ENCODE measurements around the gene UBR4. TPM values are rescaled to one million over a fixed set of nuclear protein-coding genes. Genes with fewer than 3 reads are reported as not detected.

UBR4 gene
- total and polyA plus RNA-seq, 2 of the 8 experiments (the other 6 are each of a cell fraction or from before 2014, with no cell fraction given), result 139 to 152 TPM

DNA sequence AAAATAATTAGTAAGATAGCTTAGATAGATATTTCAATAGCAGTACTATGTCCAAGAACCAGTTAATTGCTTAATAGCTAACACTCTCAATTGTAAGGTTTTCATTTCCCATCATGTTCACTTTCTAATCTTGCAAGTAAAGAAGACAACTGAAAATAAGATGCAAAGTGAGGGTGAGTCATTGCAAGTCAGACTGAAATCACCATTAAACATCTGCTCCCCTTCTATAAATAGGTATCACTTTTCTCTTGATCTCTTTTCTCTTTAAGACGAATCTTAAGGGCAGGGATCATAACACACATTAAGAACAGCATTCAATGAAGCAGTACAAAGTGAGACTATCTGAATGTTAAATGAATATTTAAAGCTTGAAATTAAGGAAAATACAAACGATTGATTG is 40.4 kb downstream of the UBR4 start:
- 0 out of 2 replicates have a peak, but pooled peaks cover 2% of the 10 kb centered on the region for H3K79me1 ChIP-seq (ENCODE audit: low read depth, low read length)
- no peak overlapping the region for H4K5ac ChIP-seq (ENCODE audit: insufficient read length, low read depth, low read length)
- no peak overlapping the region for H3K14ac ChIP-seq (ENCODE audit: insufficient read length)
- no peak overlapping the region for H2BK15ac ChIP-seq (ENCODE audit: low read length)
- H3K9ac ChIP-seq (replicated peaks in 1 of 4; ENCODE audit: extremely low read depth in 1 of 4, low read depth in 3 of 4, low read length in 3 of 4), result no peak overlapping the region
- CTCF ChIA-PET (ENCODE audit: partially characterized antibody), result interaction anchor here (0.7 to 2.1 kb wide), 3 partner anchors 10 to 56 kb away, joined by 3 to 5 read pairs (median 3); no protein-coding TSS in a partner anchor
- no peak overlapping the region for H3K4ac ChIP-seq (replicated peaks; ENCODE audit: insufficient read length, low read depth, low read length)
- H4K20me1 ChIP-seq (replicated peaks in 1 of 2; ENCODE audit: control insufficient read depth in 1 of 2, insufficient read depth in 2 of 2, low read length in 2 of 2), result peaks cover 2 to 5% of the 10 kb centered on the region in 2 experiments
- DNase-seq (ENCODE audit: low read depth in 1 of 2, low spot score in 2 of 2) (no peak), FAIRE-seq (no peak)
- no peaks in the 10 kb centered on the region for H3K4me1 ChIP-seq (replicated peaks in 1 of 4; ENCODE audit: control insufficient read depth in 3 of 4, insufficient read depth in 4 of 4, low read length in 3 of 4)
- no peak overlapping the region for H3K4me2 ChIP-seq (ENCODE audit: insufficient read depth in 1 of 2, low read depth in 2 of 2, low read length in 2 of 2)
- H2BK5ac ChIP-seq (ENCODE audit: low read depth, low read length), result no peak overlapping the region
- 86% methylated on average over 2 of the region's 2 CpGs; no CpG with 5 or more reads in 1 of the 2 experiments for WGBS, 2 experiments (ENCODE audit: extremely low coverage in 1 of 2, insufficient coverage in 1 of 2, insufficient read length in 1 of 2, insufficient replicate concordance in 2 of 2, low coverage in 1 of 2, low lambda C conversion rate in 2 of 2, missing lambda C conversion rate in 1 of 2)
- H3K56ac ChIP-seq (replicated peaks; ENCODE audit: insufficient read length, low read depth, low read length), result no peak overlapping the region
- no peak overlapping the region for H2BK120ac ChIP-seq (replicated peaks; ENCODE audit: low read depth, low read length)
- H4K8ac ChIP-seq (ENCODE audit: extremely low read depth, insufficient read depth, low read length), result no peak overlapping the region
- no peaks in the 10 kb centered on the region for H3K23me2 ChIP-seq (ENCODE audit: low read depth, low read length)
- H2BK12ac ChIP-seq (ENCODE audit: low read depth, low read length), result no peak overlapping the region
- POLR2A ChIA-PET (ENCODE audit: partially characterized antibody), result interaction anchor here (0.8 kb wide), 1 partner anchor 9 kb away, joined by 4 read pairs; no protein-coding TSS in a partner anchor
- no peak overlapping the region for H4K91ac ChIP-seq (replicated peaks; ENCODE audit: insufficient read length, low read length)
- peaks cover 56 to 98% (median 87%) of the 10 kb centered on the region in 4 experiments for H3K36me3 ChIP-seq (ENCODE audit: control insufficient read depth in 2 of 4, insufficient read depth in 4 of 4, low read length in 3 of 4)
- H2AK5ac ChIP-seq (ENCODE audit: low read depth, low read length), result no peak overlapping the region
- no peak overlapping the region for H3K27ac ChIP-seq (ENCODE audit: low read depth, low read length)
- H3K79me2 ChIP-seq (ENCODE audit: control insufficient read depth in 1 of 2, insufficient read depth in 2 of 2, low read length in 2 of 2), result no peaks in the 10 kb centered on the region
- H3K9me3 ChIP-seq (ENCODE audit: insufficient read depth in 2 of 2, low read depth in 1 of 2, low read length in 1 of 2), result no peaks in the 10 kb centered on the region
- H3K18ac ChIP-seq (ENCODE audit: extremely low read depth, low read length), result no peak overlapping the region
- no peak overlapping the region for H3K4me3 ChIP-seq (ENCODE audit: extremely low read depth in 1 of 4, insufficient read depth in 2 of 4, low read depth in 3 of 4, low read length in 4 of 4)
- H3K23ac ChIP-seq (ENCODE audit: insufficient read length), result no peak overlapping the region
- H3K27me3 ChIP-seq (replicated peaks in 1 of 4; ENCODE audit: control insufficient read depth in 3 of 4, extremely low read depth in 1 of 4, insufficient read depth in 3 of 4, low read length in 3 of 4), result no peaks in the 10 kb centered on the region
- no peak overlapping the region for H2AFZ ChIP-seq (ENCODE audit: low read length)
- H2BK20ac ChIP-seq (ENCODE audit: low read length), result no peak overlapping the region
- no peak for TF ChIP-seq POU5F1 (IDR thresholded peaks at IDR 0.05; ENCODE audit: low read depth, low read length)
- TF ChIP-seq SIN3A (conservative IDR thresholded peaks at IDR 0.05 in 1 of 2, IDR thresholded peaks at IDR 0.05 in 1 of 2; ENCODE audit: low read depth in 1 of 2, low read length in 2 of 2), result no peak
- no peak for TF ChIP-seq TAF1 (IDR thresholded peaks at IDR 0.05; ENCODE audit: low read depth, low read length)
- no peak for TF ChIP-seq EZH2 (IDR thresholded peaks at IDR 0.05; ENCODE audit: low read depth, low read length, severe bottlenecking)
- TF ChIP-seq SP4 (IDR thresholded peaks at IDR 0.05; ENCODE audit: low read length), result no peak
- TF ChIP-seq TEAD4 (IDR thresholded peaks at IDR 0.05; ENCODE audit: low read depth, low read length), result no peak
